GM21360 (cell line): ENCODE data around the gene NCOA5.

Experiments used
- ATAC-seq: cut with Tn5 transposase; IDR thresholded peaks from one replicate; pipeline ENCODE4 v1.9.1; 2021; ENCODE audit warnings: mild to moderate bottlenecking, moderate library complexity; ENCODE audit not compliant: unreplicated experiment

NCOA5 gene

GRCh38 chr20:46020555-46020954, 69.2 kb downstream of the NCOA5 start:
- ATAC-seq, result no peak

GRCh38 chr20:46018611-46019010, 71.2 kb downstream of the NCOA5 start:
- no peak for ATAC-seq

DNA sequence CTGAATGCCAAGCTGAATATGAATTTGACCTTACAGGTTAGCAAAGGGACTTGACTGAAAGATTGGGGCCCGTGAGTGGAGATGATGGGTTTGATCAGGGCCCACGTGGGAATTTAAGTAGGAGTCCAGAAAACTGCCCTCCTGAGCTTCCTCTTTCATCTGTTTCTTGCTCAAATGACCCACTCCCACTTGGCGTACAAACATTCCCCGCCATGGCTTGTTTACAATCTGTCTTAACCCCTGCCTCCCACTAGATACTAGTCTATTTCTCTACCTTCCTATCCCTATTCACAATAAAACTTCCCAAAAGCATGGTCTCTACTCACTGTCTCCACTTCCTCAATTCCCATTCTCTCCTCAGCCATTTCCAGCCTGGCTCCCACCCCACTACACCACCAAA, 71.7 kb downstream of the NCOA5 start:
- no peak for ATAC-seq

DNA sequence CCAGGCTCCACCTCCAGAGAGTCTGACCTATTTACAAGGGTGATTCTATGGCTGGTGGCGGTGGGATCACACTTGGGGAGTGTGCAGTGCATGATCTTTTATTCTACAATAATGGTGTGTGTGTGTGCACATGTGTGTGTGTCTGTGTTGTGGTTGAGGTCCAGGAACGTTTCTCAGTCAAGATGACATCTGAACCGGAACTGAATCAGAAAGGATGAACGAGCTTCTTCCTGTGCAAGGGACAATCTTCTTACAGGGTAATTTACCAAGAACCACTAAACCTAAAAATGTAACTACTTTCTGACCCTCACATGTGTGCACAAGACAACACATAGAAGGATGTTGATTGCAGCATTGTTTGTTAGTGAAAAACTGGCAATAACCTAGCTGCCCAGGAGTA, 72.5 kb downstream of the NCOA5 start:
- no peak for ATAC-seq

DNA sequence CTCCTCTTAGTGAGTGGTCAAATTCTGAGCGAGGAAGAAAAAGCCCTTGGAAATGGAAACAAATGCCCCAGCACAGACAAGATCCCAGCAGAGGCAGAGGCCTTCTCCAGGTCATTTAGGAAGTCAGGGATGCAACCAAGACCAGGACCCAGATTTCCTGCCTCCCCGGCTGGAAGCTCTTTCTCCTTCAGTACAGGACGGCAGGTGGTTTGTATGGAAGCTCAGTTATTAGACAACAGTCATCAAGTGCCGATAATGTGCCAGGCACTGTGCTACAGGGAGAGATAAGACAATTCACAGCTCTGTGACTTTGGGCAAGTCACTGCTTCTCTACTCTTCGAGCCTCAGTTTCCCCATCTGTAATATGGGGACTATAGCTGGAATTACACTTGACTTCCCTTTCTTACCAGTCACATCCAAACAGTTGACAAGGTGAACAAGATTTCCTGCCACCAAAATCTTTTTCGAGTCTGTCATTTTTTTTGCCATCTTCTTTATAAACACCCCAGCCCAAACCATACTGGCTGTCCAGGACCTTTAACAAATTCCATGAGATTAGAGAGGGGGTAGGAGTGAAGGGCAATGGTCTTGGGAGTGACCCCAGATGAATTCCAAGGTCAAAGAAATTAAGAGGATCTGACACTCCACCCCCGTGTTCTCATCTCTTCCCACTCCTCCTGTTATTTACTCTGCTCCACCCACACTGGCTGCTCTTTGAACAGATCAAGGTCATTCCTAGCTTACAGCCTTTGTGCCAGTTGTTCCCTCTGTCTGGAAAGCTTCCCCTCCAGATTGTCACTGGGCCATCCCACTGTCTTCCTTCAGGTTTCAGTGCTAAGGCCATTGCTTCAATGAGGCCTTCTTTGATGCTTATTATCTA, 75.0 kb downstream of the NCOA5 start:
- ATAC-seq, result no peak

DNA sequence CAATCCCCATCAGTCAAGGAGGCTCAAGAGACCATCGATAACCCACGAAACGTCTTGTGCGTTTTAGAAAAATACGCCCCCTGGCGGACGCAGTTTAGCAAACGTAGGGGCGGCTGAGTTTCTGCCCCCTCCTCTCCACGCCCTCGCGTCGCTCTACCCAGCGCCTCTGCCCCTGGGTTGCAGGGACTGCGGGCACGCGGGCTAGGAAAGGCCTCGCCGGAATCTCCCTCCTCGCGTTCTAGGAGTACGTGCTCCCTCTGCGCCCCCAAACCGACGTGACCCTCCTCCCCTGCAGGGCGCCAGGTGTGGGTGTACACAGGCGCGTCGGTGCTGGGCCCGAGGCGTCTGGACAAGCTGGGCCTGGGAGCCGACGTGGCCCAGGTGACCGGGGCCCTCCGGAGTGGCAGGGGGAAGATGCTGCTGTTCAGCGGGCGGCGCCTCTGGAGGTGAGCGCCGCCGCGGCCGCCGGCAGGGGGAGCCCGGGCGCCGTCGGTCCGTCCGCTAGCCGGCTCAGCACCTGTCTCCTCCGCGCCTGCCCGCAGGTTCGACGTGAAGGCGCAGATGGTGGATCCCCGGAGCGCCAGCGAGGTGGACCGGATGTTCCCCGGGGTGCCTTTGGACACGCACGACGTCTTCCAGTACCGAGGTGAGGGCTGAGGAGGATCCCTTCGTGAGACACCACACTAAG, 75.8 kb downstream of the NCOA5 start:
- ATAC-seq, result peak; percentile 58

- no peak for ATAC-seq
Observed at GRCh38 chr20:46013322-46013828, 76.4 kb downstream of the NCOA5 start.

DNA sequence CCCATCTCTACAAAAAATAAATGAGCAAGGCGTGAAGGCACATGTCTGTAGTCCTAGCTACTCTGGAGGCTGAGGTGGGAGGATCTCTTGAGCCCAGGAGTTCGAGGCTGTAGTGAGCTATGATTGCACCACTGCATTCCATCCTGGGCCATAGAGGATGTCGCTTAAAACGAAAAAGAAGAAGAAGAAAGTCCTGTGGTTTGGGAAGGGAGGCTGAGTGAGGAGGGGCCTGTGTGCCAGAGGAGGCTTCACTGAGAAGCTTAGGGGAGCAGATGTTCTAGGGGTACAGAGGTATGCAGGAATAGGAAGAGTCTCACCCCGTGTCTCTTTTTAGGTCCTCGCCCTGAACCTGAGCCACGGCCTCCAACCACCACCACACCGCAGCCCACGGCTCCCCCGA, 76.8 kb downstream of the NCOA5 start:
- no peak for ATAC-seq

DNA sequence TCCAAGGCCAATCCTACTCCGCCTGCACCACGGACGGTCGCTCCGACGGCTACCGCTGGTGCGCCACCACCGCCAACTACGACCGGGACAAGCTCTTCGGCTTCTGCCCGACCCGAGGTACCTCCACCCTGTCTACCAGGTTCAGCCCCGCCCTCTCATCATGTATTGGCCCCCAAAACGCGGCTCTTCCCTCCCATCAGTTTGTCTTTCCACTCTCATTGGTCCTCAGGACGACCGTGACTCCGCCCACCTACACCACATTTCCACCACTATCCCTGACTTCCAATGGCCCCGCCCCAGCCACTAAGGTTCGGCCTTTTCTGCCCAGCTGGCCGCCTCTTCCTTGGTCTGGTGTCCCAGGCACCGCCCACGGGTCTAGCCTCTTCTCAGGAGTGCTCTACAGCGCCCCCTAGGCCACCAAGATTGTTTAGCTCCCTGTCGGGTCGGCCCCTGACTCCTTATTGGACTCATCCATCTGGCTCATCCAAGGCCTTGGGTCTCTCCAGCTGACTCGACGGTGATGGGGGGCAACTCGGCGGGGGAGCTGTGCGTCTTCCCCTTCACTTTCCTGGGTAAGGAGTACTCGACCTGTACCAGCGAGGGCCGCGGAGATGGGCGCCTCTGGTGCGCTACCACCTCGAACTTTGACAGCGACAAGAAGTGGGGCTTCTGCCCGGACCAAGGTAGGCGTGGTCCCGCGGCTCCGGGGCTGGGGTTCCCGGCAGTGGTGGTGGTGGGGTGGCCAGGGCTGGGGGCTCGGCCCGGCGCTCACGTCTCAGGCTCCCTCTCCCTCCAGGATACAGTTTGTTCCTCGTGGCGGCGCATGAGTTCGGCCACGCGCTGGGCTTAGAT, 77.9 kb downstream of the NCOA5 start:
- no peak for ATAC-seq
